Measurements from ENCODE around the gene S100A4. TPM values are rescaled to one million over a fixed set of nuclear protein-coding genes. Genes with fewer than 3 reads are reported as not detected.
"Not testable (repeated sequence)": the region's sequence is repeated elsewhere in the genome, so short reads cannot be mapped to it uniquely, and the experiment has no call there.

S100A4 gene
- total RNA-seq, 2 experiments from 2014 or later, result 385 to 394 TPM

GRCh38 chr1:153532769-153533599, 12.6 kb downstream of the S100A4 start:
- ATAC-seq (ENCODE audit: low read depth), result peak; percentile 14
- POLR2A ChIA-PET, result interaction anchor here (0.8 to 6.8 kb wide), 14 partner anchors 8 to 457 kb away, joined by 3 to 140 read pairs (median 6); partner anchors contain the start of genes CHTOP, RPS27, S100A2 and S100A4
- Mint-ChIP-seq H3K4me1 (peaks cover 44% of the 10 kb centered on the region), H3K27ac (peak overlapping the region; percentile 89), H3K4me3 (peak overlapping the region; percentile 91), H3K36me3 (peaks cover 6% of the 10 kb centered on the region), H3K9me3 (no peaks in the 10 kb centered on the region), H3K27me3 (no peaks in the 10 kb centered on the region)
- peak; percentile 87 for DNase-seq

- Mint-ChIP-seq H3K36me3 (peaks cover 6% of the 10 kb centered on the region), H3K4me3 (peak overlapping the region; percentile 91), H3K9me3 (no peaks in the 10 kb centered on the region), H3K27ac (peak overlapping the region; percentile 89), H3K4me1 (peaks cover 44% of the 10 kb centered on the region), H3K27me3 (no peaks in the 10 kb centered on the region)
- DNase-seq, result no peak
- peak; percentile 51 for ATAC-seq (ENCODE audit: low read depth)
- POLR2A ChIA-PET, result interaction anchor here (1.0 to 6.8 kb wide), 11 partner anchors 9 to 413 kb away, joined by 3 to 140 read pairs (median 10); partner anchors contain the start of genes CHTOP, S100A2, S100A4 and S100A5
These were observed 13.4 kb downstream of the S100A4 start for GRCh38 chr1:153532181-153532580.

- POLR2A ChIA-PET, result interaction anchor here (1.2 to 6.8 kb wide), 10 partner anchors 9 to 414 kb away, joined by 3 to 140 read pairs (median 12); partner anchors contain the start of genes CHTOP, S100A2, S100A4 and S100A5
- no peak overlapping the region for H3K4me3 Mint-ChIP-seq
- peaks cover 41% of the 10 kb centered on the region for H3K4me1 Mint-ChIP-seq
- ATAC-seq (ENCODE audit: low read depth), result no peak
- peak overlapping the region; percentile 89 for H3K27ac Mint-ChIP-seq
- peaks cover 6% of the 10 kb centered on the region for H3K36me3 Mint-ChIP-seq
- no peaks in the 10 kb centered on the region for H3K27me3 Mint-ChIP-seq
- H3K9me3 Mint-ChIP-seq, result no peaks in the 10 kb centered on the region
- peak; percentile 12 for DNase-seq
These were observed 14.0 kb downstream of the S100A4 start for GRCh38 chr1:153531638-153532037.

- no peak overlapping the region for H3K4me3 Mint-ChIP-seq
- peaks cover 16% of the 10 kb centered on the region for H3K4me1 Mint-ChIP-seq
- H3K36me3 Mint-ChIP-seq, result no peaks in the 10 kb centered on the region
- DNase-seq (no peak), ATAC-seq (ENCODE audit: low read depth) (no peak)
- H3K27ac Mint-ChIP-seq, result no peak overlapping the region
- POLR2A ChIA-PET, result no interaction called here
- no peaks in the 10 kb centered on the region for H3K9me3 Mint-ChIP-seq
- no peaks in the 10 kb centered on the region for H3K27me3 Mint-ChIP-seq
These were observed 17.9 kb downstream of the S100A4 start for GRCh38 chr1:153527683-153528040.

GRCh38 chr1:153527023-153527682, 18.5 kb downstream of the S100A4 start:
- H3K4me1 Mint-ChIP-seq, result peaks cover 16% of the 10 kb centered on the region
- ATAC-seq (ENCODE audit: low read depth), result no peak
- H3K36me3 Mint-ChIP-seq, result no peaks in the 10 kb centered on the region
- H3K27ac Mint-ChIP-seq, result no peak overlapping the region
- no peak for DNase-seq
- POLR2A ChIA-PET, result interaction anchor here (3.0 kb wide), 1 partner anchor 8 kb away, joined by 9 read pairs; the partner anchor contains the start of gene S100A6
- H3K9me3 Mint-ChIP-seq, result no peaks in the 10 kb centered on the region
- H3K27me3 Mint-ChIP-seq, result no peaks in the 10 kb centered on the region
- no peak overlapping the region for H3K4me3 Mint-ChIP-seq

GRCh38 chr1:153526132-153526543, 19.5 kb downstream of the S100A4 start:
- POLR2A ChIA-PET, result interaction anchor here (3.0 kb wide), 1 partner anchor 9 kb away, joined by 9 read pairs; the partner anchor contains the start of gene S100A6
- H3K9me3 Mint-ChIP-seq, result no peaks in the 10 kb centered on the region

GRCh38 chr1:153525088-153525728, 20.4 kb downstream of the S100A4 start:
- H3K9me3 Mint-ChIP-seq, result no peaks in the 10 kb centered on the region
- DNase-seq, result peak; percentile 15
- H3K27me3 Mint-ChIP-seq, result no peaks in the 10 kb centered on the region
- no peak overlapping the region for H3K27ac Mint-ChIP-seq
- H3K4me3 Mint-ChIP-seq, result no peak overlapping the region
- POLR2A ChIA-PET, result interaction anchor here (3.0 kb wide), 1 partner anchor 10 kb away, joined by 9 read pairs; the partner anchor contains the start of gene S100A6
- H3K36me3 Mint-ChIP-seq, result no peaks in the 10 kb centered on the region
- peaks cover 11% of the 10 kb centered on the region for H3K4me1 Mint-ChIP-seq
- ATAC-seq (ENCODE audit: low read depth), result no peak

More at GRCh38 chr1:153526132-153526543, 19.5 kb downstream of the S100A4 start:
- ATAC-seq (ENCODE audit: low read depth) (no peak), DNase-seq (peak; percentile 5)
- peaks cover 11% of the 10 kb centered on the region for H3K4me1 Mint-ChIP-seq
- no peak overlapping the region for H3K4me3 Mint-ChIP-seq
- no peaks in the 10 kb centered on the region for H3K27me3 Mint-ChIP-seq
- H3K27ac Mint-ChIP-seq, result no peak overlapping the region
- H3K36me3 Mint-ChIP-seq, result no peaks in the 10 kb centered on the region

GRCh38 chr1:153522353-153523048, 23.1 kb downstream of the S100A4 start:
- Mint-ChIP-seq H3K4me3 (peak overlapping the region; percentile 61), H3K27ac (peak overlapping the region; percentile 82), H3K4me1 (peaks cover 13% of the 10 kb centered on the region)
- H3K27me3 Mint-ChIP-seq, H3K9me3 Mint-ChIP-seq, H3K36me3 Mint-ChIP-seq: not testable (repeated sequence)
- DNase-seq, result peak; percentile 27
- POLR2A ChIA-PET, result interaction anchor here (1.5 to 3.4 kb wide), 2 partner anchors 13 to 112 kb away, joined by 6 to 21 read pairs; partner anchors contain the start of genes CHTOP and S100A6
- ATAC-seq (ENCODE audit: low read depth), result peak; percentile 56

GRCh38 chr1:153521808-153522207, 23.8 kb downstream of the S100A4 start:
- not testable (repeated sequence) for H3K4me3 Mint-ChIP-seq, H3K36me3 Mint-ChIP-seq
- POLR2A ChIA-PET, result interaction anchor here (1.8 to 3.4 kb wide), 2 partner anchors 10 to 14 kb away, joined by 6 to 21 read pairs; partner anchors contain the start of gene S100A6

GRCh38 chr1:153520818-153521476, 24.7 kb downstream of the S100A4 start:
- POLR2A ChIA-PET, result interaction anchor here (1.8 to 3.4 kb wide), 2 partner anchors 11 to 15 kb away, joined by 6 to 21 read pairs; partner anchors contain the start of gene S100A6
- Mint-ChIP-seq H3K36me3 (no peaks in the 10 kb centered on the region), H3K4me1 (peaks cover 13% of the 10 kb centered on the region), H3K27ac (no peak overlapping the region), H3K9me3 (no peaks in the 10 kb centered on the region), H3K4me3 (no peak overlapping the region), H3K27me3 (no peaks in the 10 kb centered on the region)
- ATAC-seq (ENCODE audit: low read depth) (no peak), DNase-seq (no peak)

More at GRCh38 chr1:153521808-153522207, 23.8 kb downstream of the S100A4 start:
- H3K27me3 Mint-ChIP-seq; DNase-seq; H3K9me3 Mint-ChIP-seq; ATAC-seq (ENCODE audit: low read depth); H3K27ac Mint-ChIP-seq: not testable (repeated sequence)
- peaks cover 13% of the 10 kb centered on the region for H3K4me1 Mint-ChIP-seq

GRCh38 chr1:153520137-153520691, 25.4 kb downstream of the S100A4 start:
- POLR2A ChIA-PET, result interaction anchor here (1.8 to 3.4 kb wide), 2 partner anchors 12 to 15 kb away, joined by 6 to 21 read pairs; partner anchors contain the start of gene S100A6
- DNase-seq; H3K9me3 Mint-ChIP-seq; H3K4me3 Mint-ChIP-seq; H3K27ac Mint-ChIP-seq; ATAC-seq (ENCODE audit: low read depth); H3K36me3 Mint-ChIP-seq; H3K27me3 Mint-ChIP-seq: not testable (repeated sequence)
- H3K4me1 Mint-ChIP-seq, result peaks cover 13% of the 10 kb centered on the region
